H1 (cell line): ENCODE measurements around the gene NCOA6. TPM values are rescaled to one million over a fixed set of nuclear protein-coding genes. Genes with fewer than 3 reads are reported as not detected.

Experiments used
- CEBPB ChIP-seq: IDR thresholded peaks from 2 replicates; pipeline ENCODE4 v1.6.1; 2012; ENCODE audit warnings: low read depth, low read length
- EP300 ChIP-seq, 2 experiments: IDR thresholded peaks; 1 replicate in 1 of 2; 2 replicates in 1 of 2; pipeline ENCODE4 v1.6.1; 2011 to 2012; ENCODE audit warnings: low read depth in 2 of 2, low read length in 2 of 2, mild to moderate bottlenecking in 2 of 2, borderline replicate concordance in 1 of 2, inconsistent platforms in 1 of 2, moderate library complexity in 1 of 2
- TAF7 ChIP-seq: optimal IDR thresholded peaks from 2 replicates; pipeline ENCODE3; 2011; ENCODE audit warnings: low read depth, mild to moderate bottlenecking, inconsistent platforms, low read length, moderate library complexity, borderline replicate concordance
- polyA plus RNA-seq, 7 experiments: library from polyadenylated mRNA; depleted of rRNA in 3 of 7; stranded (reverse) in 5 of 7; unstranded in 2 of 7; fragments of >200 nt in 5 of 7; fragments of 200-250 nt in 2 of 7; gene quantifications; 1 replicate in 5 of 7; 2 replicates in 1 of 7; 4 replicates in 1 of 7; pipeline versions ENCODE4 v1.2.1 to v1.2.3, GENCODE V29; 2011 to 2013; ENCODE audit warnings: missing spikeins in 2 of 7, mixed read lengths in 2 of 7
- total RNA-seq: library from RNA; stranded (reverse); fragmentation: NEBNext Ultra II Directional; extraction: Animal tissue kit (Norgen Biotek cat#: 25700); gene quantifications from 2 replicates; pipeline ENCODE4 v1.2.1, GENCODE V29; 2021

NCOA6 gene
- total and polyA plus RNA-seq, 2 of the 8 experiments (the other 6 are each of a cell fraction or from before 2014, with no cell fraction given): 9.0 to 9.5 TPM

DNA sequence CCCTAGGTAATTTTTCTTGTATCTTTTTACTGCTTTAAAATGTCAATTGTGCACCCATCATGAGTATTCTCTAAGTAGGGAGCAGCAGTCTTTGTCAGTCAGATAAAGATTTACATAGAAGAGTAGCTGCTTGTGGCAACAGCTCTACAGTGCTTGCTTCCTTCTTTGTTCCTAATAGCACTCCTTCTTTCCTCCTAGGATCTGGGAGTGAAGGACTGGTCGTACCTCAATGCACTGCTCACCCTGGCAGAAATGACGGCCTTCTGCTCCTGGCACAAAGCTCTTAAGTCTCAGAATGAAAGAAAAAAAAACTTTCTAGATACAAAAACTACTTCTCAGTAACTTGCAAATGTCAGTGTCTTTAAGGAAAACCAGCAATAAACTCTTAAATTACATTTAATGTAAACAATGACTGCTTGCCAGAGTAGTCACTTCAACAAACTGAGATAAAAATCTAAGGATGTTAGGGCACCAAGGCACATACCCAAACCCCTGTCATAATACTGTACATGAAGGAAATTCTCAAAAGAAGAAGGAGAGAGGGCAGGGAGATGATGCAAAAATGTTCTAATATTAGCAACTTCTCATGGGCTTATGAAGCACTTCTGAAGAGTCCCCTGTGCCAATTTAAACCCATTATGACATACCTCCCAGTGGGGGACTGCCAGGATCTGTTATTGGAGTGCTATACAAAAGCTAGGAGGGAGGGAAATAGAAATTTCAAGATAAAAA lies 34.0 kb downstream of the NCOA6 start (continued):
- TF ChIP-seq TAF7 (no peak), EP300 (IDR thresholded peaks at IDR 0.05; ENCODE audit: borderline replicate concordance in 1 of 2, low read depth in 2 of 2, low read length in 2 of 2) (no peak), CEBPB (no peak)
